Panc1 (cell line): ENCODE measurements around the gene SUPT3H.

Source experiments
- CTCF ChIP-seq: fragments of 450-650 bp; IDR thresholded peaks from 2 replicates; pipeline ENCODE4 v1.5.1; 2017; ENCODE audit warnings: mild to moderate bottlenecking
- POLR2AphosphoS5 ChIP-seq: IDR thresholded peaks from 2 replicates; pipeline ENCODE4 v1.6.1; 2012; ENCODE audit warnings: mild to moderate bottlenecking, low read depth, low read length, moderate library complexity
- REST ChIP-seq, 2 experiments: IDR thresholded peaks; 2 replicates each; pipeline ENCODE4 v1.6.1; 2011 to 2012; ENCODE audit warnings: low read depth in 2 of 2, control low read depth in 1 of 2, low read length in 1 of 2, mild to moderate bottlenecking in 1 of 2, moderate library complexity in 1 of 2; ENCODE audit not compliant: insufficient read depth in 1 of 2
- SIN3A ChIP-seq: IDR thresholded peaks from 2 replicates; pipeline ENCODE4 v1.6.1; 2012; ENCODE audit warnings: low read depth, mild to moderate bottlenecking, low read length, moderate library complexity, borderline replicate concordance; ENCODE audit not compliant: insufficient read depth
- TCF7L2 ChIP-seq: IDR thresholded peaks from 2 replicates; pipeline ENCODE4 v1.6.1; 2011; ENCODE audit warnings: mild to moderate bottlenecking, low read depth, low read length, inconsistent platforms

GRCh38 chr6:45382391-45382790 is 4.7 kb upstream of the SUPT3H start:
- no peak for TF ChIP-seq CTCF
- TF ChIP-seq SIN3A, result no peak
- no peak for TF ChIP-seq REST (IDR thresholded peaks at IDR 0.05; ENCODE audit: insufficient read depth in 1 of 2, low read depth in 2 of 2, low read length in 1 of 2)
- no peak for TF ChIP-seq POLR2AphosphoS5
- TF ChIP-seq TCF7L2, result no peak
